HCT116 (cell line): Measurements from ENCODE around the gene RNF114. TPM values are rescaled to one million over a fixed set of nuclear protein-coding genes. Genes with fewer than 3 reads are reported as not detected.

Source experiments
- ATAC-seq: fragments of 200-7000 bp; cut with Tn5 transposase; 2 replicates; pipeline ENCODE4 v1.9.1; 2020; ENCODE audit warnings: mild to moderate bottlenecking, moderate library complexity
- BruUV-seq: library from RNA; stranded (reverse); fragments of 400-500 nt; replicated peaks from 2 replicates; lab custom pipeline; 2021; lab: Mats Ljungman, UMichigan
- CTCF ChIA-PET: fragments of 300-600 bp; sonication (Branson Sonifier 250); formaldehyde crosslinking; loops from one replicate; lab custom pipeline; 2021; ENCODE audit warnings: antibody characterized with exemption; lab: Charles Lee
- POLR2A ChIA-PET: fragments of 300-600, 350-600 bp; sonication (Branson Sonifier 250); formaldehyde crosslinking; loops from one replicate; lab custom pipeline; 2021; ENCODE audit warnings: antibody characterized with exemption; lab: Charles Lee
- RAD21 ChIA-PET, 2 experiments: fragments of 300-600 bp; sonication (Branson Sonifier 250); formaldehyde crosslinking; loops; one replicate each; lab custom pipeline; 2023; ENCODE audit warnings: low total read pairs in 2 of 2; ENCODE audit not compliant: uncharacterized antibody in 2 of 2, unreplicated experiment in 2 of 2, low non-redundant PET in 1 of 2; lab: Charles Lee
- DNase-seq: peaks from one replicate; pipeline ENCODE4 v3.0.0-alpha.2; 2010; ENCODE audit warnings: low read depth, low spot score
- H2AFZ ChIP-seq: fragments of 200-600 bp; shearing (Covaris generic), sonication (generic); 2 replicates; pipeline ENCODE4 v1.6.1; 2017; ENCODE audit warnings: low read depth, mixed run types, mixed read lengths, antibody characterized with exemption, low read length; ENCODE audit not compliant: poor library complexity, severe bottlenecking
- H3K27ac ChIP-seq: 2 replicates; pipeline ENCODE4 v1.5.1; 2012; ENCODE audit warnings: low read depth, low read length
- H3K27me3 ChIP-seq: fragments of 200-600 bp; sonication (generic); 2 replicates; pipeline ENCODE4 v1.6.1; 2016; ENCODE audit warnings: mixed run types, low read length, mixed read lengths; ENCODE audit not compliant: insufficient read depth
- H3K36me3 ChIP-seq, 2 experiments: fragments of 200-500 bp in 1 of 2; fragments of 200-600 bp in 1 of 2; sonication (Bioruptor generic) in 1 of 2; sonication (generic) in 1 of 2; 2 replicates each; pipeline versions ENCODE4 v1.5.1 to v1.6.1; 2014 to 2016; ENCODE audit warnings: low read length in 2 of 2, inconsistent platforms in 1 of 2, mixed read lengths in 1 of 2, mixed run types in 1 of 2; ENCODE audit not compliant: insufficient read depth in 2 of 2, control insufficient read depth in 1 of 2
- H3K4me1 ChIP-seq, 2 experiments: fragments of 200-600 bp in 1 of 2; sonication (generic) in 1 of 2; 2 replicates each; pipeline versions ENCODE4 v1.5.1 to v1.6.1; 2012 to 2017; ENCODE audit warnings: low read length in 2 of 2, inconsistent platforms in 1 of 2, mild to moderate bottlenecking in 1 of 2, mixed read lengths in 1 of 2, mixed run types in 1 of 2, moderate library complexity in 1 of 2; ENCODE audit not compliant: insufficient read depth in 2 of 2, control insufficient read depth in 1 of 2
- H3K4me2 ChIP-seq: fragments of 200-600 bp; sonication (generic); 2 replicates; pipeline ENCODE4 v1.6.1; 2017; ENCODE audit warnings: mixed run types, low read length, mixed read lengths
- H3K4me3 ChIP-seq, 2 experiments: fragments of 200-600 bp in 1 of 2; sonication (generic) in 1 of 2; replicated peaks in 1 of 2; 2 replicates each; pipeline ENCODE4 v1.5.1; 2011 to 2016; ENCODE audit warnings: low read length in 2 of 2, control low read depth in 1 of 2, low read depth in 1 of 2, mild to moderate bottlenecking in 1 of 2, mixed read lengths in 1 of 2, mixed run types in 1 of 2
- H3K79me2 ChIP-seq: fragments of 200-600 bp; sonication (generic); 2 replicates; pipeline ENCODE4 v1.6.1; 2017; ENCODE audit warnings: mild to moderate bottlenecking, mixed run types, low read length, moderate library complexity, mixed read lengths; ENCODE audit not compliant: insufficient read depth
- H3K9ac ChIP-seq: fragments of 200-600 bp; sonication (generic); 2 replicates; pipeline ENCODE4 v1.6.1; 2016; ENCODE audit warnings: low read length, mixed read lengths
- H3K9me2 ChIP-seq: fragments of 200-600 bp; sonication (generic), shearing (Covaris generic); 2 replicates; pipeline ENCODE4 v1.6.1; 2017; ENCODE audit warnings: mixed run types, mild to moderate bottlenecking, moderate library complexity; ENCODE audit not compliant: insufficient read depth
- H3K9me3 ChIP-seq, 2 experiments: fragments of 200-500 bp in 1 of 2; fragments of 200-600 bp in 1 of 2; sonication (Bioruptor generic) in 1 of 2; sonication (generic) in 1 of 2; 2 replicates each; pipeline ENCODE4 v1.6.1; 2014 to 2017; ENCODE audit warnings: low read length in 2 of 2, mixed read lengths in 2 of 2, inconsistent platforms in 1 of 2, low read depth in 1 of 2, mild to moderate bottlenecking in 1 of 2, mixed run types in 1 of 2, moderate library complexity in 1 of 2; ENCODE audit not compliant: control insufficient read depth in 1 of 2, insufficient read depth in 1 of 2
- H4K20me1 ChIP-seq: fragments of 200-600 bp; sonication (generic), shearing (Covaris generic); 2 replicates; pipeline ENCODE4 v1.6.1; 2017; ENCODE audit warnings: mixed run types, mild to moderate bottlenecking, moderate library complexity; ENCODE audit not compliant: insufficient read depth
- CBX3 ChIP-seq: IDR thresholded peaks from 2 replicates; pipeline ENCODE4 v1.6.1; 2012; ENCODE audit warnings: low read depth
- CEBPB ChIP-seq: IDR thresholded peaks from 2 replicates; pipeline ENCODE4 v1.6.1; 2012; ENCODE audit warnings: low read depth
- CTCF ChIP-seq, 3 experiments: fragments of 200-600 bp in 1 of 3; sonication (generic) in 1 of 3; IDR thresholded peaks in 2 of 3; conservative IDR thresholded peaks in 1 of 3; 2 replicates each; pipeline ENCODE4 v1.5.1; 2012 to 2017; ENCODE audit warnings: low read depth in 2 of 3, low read length in 2 of 3, antibody characterized with exemption in 1 of 3, borderline replicate concordance in 1 of 3, control low read depth in 1 of 3, mild to moderate bottlenecking in 1 of 3, mixed read lengths in 1 of 3, mixed run types in 1 of 3, moderate library complexity in 1 of 3; ENCODE audit not compliant: insufficient read depth in 1 of 3
- EGR1 ChIP-seq: IDR thresholded peaks from 2 replicates; pipeline ENCODE4 v1.6.1; 2012; ENCODE audit warnings: low read depth
- ELF1 ChIP-seq: IDR thresholded peaks from 2 replicates; pipeline ENCODE4 v1.6.1; 2012; ENCODE audit warnings: low read depth, borderline replicate concordance
- EZH2 ChIP-seq: fragments of 200-600 bp; sonication (generic); IDR thresholded peaks from 2 replicates; pipeline ENCODE4 v1.6.1; 2017; ENCODE audit warnings: antibody characterized with exemption, mixed run types
- FOSL1 ChIP-seq: IDR thresholded peaks from 2 replicates; pipeline ENCODE4 v1.6.1; 2012; ENCODE audit warnings: low read depth
- MAX ChIP-seq: IDR thresholded peaks from 2 replicates; pipeline ENCODE4 v1.6.1; 2012
- RAD21 ChIP-seq: IDR thresholded peaks from 2 replicates; pipeline ENCODE4 v1.6.1; 2012; ENCODE audit warnings: low read depth, mild to moderate bottlenecking
- REST ChIP-seq: IDR thresholded peaks from 2 replicates; pipeline ENCODE4 v1.6.1; 2012; ENCODE audit warnings: low read depth
- SIN3A ChIP-seq: IDR thresholded peaks from 2 replicates; pipeline ENCODE4 v1.6.1; 2012; ENCODE audit warnings: low read depth
- SP1 ChIP-seq: IDR thresholded peaks from 2 replicates; pipeline ENCODE4 v1.6.1; 2012; ENCODE audit warnings: low read depth
- TCF7L2 ChIP-seq: IDR thresholded peaks from 2 replicates; pipeline ENCODE4 v1.7.0; 2011; ENCODE audit warnings: borderline replicate concordance, inconsistent platforms; ENCODE audit not compliant: insufficient read depth, insufficient read length; ENCODE audit errors: extremely low read depth
- YY1 ChIP-seq: IDR thresholded peaks from 2 replicates; pipeline ENCODE4 v1.6.1; 2011; ENCODE audit warnings: low read length, low read depth, moderate library complexity, mild to moderate bottlenecking; ENCODE audit not compliant: insufficient replicate concordance; ENCODE audit errors: extremely low read depth
- ZNF274 ChIP-seq: fragments of 200-500 bp; sonication (Bioruptor generic); IDR thresholded peaks from 2 replicates; pipeline ENCODE4 v1.6.1; 2014; ENCODE audit warnings: mild to moderate bottlenecking, low read depth, low read length, inconsistent platforms
- intact Hi-C: fragments of 100-400 bp; cut with micrococcal nuclease; formaldehyde crosslinking; loops from 2 replicates; pipeline ENCODE4 v1.10.0; 2022
- total RNA-seq: library from RNA; stranded (reverse); gene quantifications from one replicate; pipeline ENCODE4 v1.2.1, GENCODE V29; 2021; ENCODE audit not compliant: unreplicated experiment

The RNF114 gene
- total RNA-seq, 1 experiment from 2014 or later = 66.8 TPM

- intact Hi-C loops = no loop called here
- H3K27me3 ChIP-seq = no peaks in the 10 kb centered on the region
- H2AFZ ChIP-seq = no peak overlapping the region
- H3K4me2 ChIP-seq = no peak overlapping the region
- no TSS peak for BruUV-seq
- no peaks in the 10 kb centered on the region for H3K9me3 ChIP-seq
- H3K79me2 ChIP-seq = peaks cover 84% of the 10 kb centered on the region
- TF ChIP-seq EGR1 = no peak
- no peak for TF ChIP-seq RAD21
- TF ChIP-seq CTCF (IDR thresholded peaks at IDR 0.05 in 2 of 3, conservative IDR thresholded peaks at IDR 0.05 in 1 of 3; ENCODE audit: borderline replicate concordance in 1 of 3, insufficient read depth in 1 of 3, low read depth in 2 of 3, low read length in 2 of 3) = no peak
- TF ChIP-seq FOSL1 = no peak
- no peak for TF ChIP-seq SP1
- no peak for TF ChIP-seq CEBPB
- no peak for TF ChIP-seq TCF7L2
- no peak for TF ChIP-seq CBX3
- no peak overlapping the region for H3K9ac ChIP-seq
- no peaks in the 10 kb centered on the region for H3K9me2 ChIP-seq
- no peak for ATAC-seq
- ChIA-PET CTCF (interaction anchor here (0.7 kb wide), 1 partner anchor 407 kb away, joined by 3 read pairs; no protein-coding TSS in a partner anchor), POLR2A (no interaction called here), RAD21 (interaction anchor here in 1 of 2 experiments (0.8 kb wide), 1 partner anchor 144 kb away, joined by 3 read pairs; no protein-coding TSS in a partner anchor)
- H3K4me1 ChIP-seq = peaks cover 4 to 8% of the 10 kb centered on the region in 2 experiments
- peaks cover 42 to 43% of the 10 kb centered on the region in 2 experiments for H3K36me3 ChIP-seq
- H3K27ac ChIP-seq = no peak overlapping the region
- no peak for DNase-seq
- no peak overlapping the region for H3K4me3 ChIP-seq
- H4K20me1 ChIP-seq = no peaks in the 10 kb centered on the region; the same call in 1 of the 2 replicates
Observed at GRCh38 chr20:49942942-49943341, 6.7 kb downstream of the RNF114 start.

- Histone ChIP-seq H2AFZ (no peak overlapping the region), H3K9me2 (no peaks in the 10 kb centered on the region), H3K27ac (no peak overlapping the region), H3K4me1 (peaks cover 0 to 2% of the 10 kb centered on the region in 2 experiments; a peak in 2 of 4 replicates), H3K79me2 (peaks cover 65% of the 10 kb centered on the region), H4K20me1 (no peaks in the 10 kb centered on the region; the same call in 1 of the 2 replicates), H3K4me3 (no peak overlapping the region), H3K4me2 (no peak overlapping the region), H3K36me3 (peaks cover 45 to 58% of the 10 kb centered on the region in 2 experiments), H3K9me3 (no peaks in the 10 kb centered on the region), H3K9ac (no peak overlapping the region), H3K27me3 (no peaks in the 10 kb centered on the region)
- intact Hi-C loops = no loop called here
- BruUV-seq = no TSS peak
- ATAC-seq (no peak), DNase-seq (no peak)
- POLR2A ChIA-PET = no interaction called here
- CTCF ChIA-PET = no interaction called here
- RAD21 ChIA-PET = no interaction called here
- no peak for TF ChIP-seq RAD21
- TF ChIP-seq REST = no peak
- TF ChIP-seq ELF1 = no peak
- no peak for TF ChIP-seq FOSL1
- no peak for TF ChIP-seq EZH2
- TF ChIP-seq CEBPB = no peak
- TF ChIP-seq ZNF274 = no peak
- TF ChIP-seq YY1 = no peak
- TF ChIP-seq SIN3A = no peak
- TF ChIP-seq MAX = no peak
- no peak for TF ChIP-seq CBX3
- TF ChIP-seq SP1 = no peak
Observed at GRCh38 chr20:49945306-49945700, 9.1 kb downstream of the RNF114 start.
